Sigmoid colon (tissue), 7 donors: ENCODE data around the gene ZNF518B. TPM values are rescaled to one million over a fixed set of nuclear protein-coding genes. Genes with fewer than 3 reads are reported as not detected.
A peak's percentile ranks its signal among the peaks of the same experiment; 100 is the strongest.

Source experiments
- DNase-seq: peaks from one replicate; pipeline ENCODE4 v3.0.0-alpha.2; 2019
- H3K27ac ChIP-seq, 4 donors: fragments of 200-600 bp; sonication (generic); one replicate each; pipeline ENCODE4 v1.5.1; 2016 to 2019; ENCODE audit warnings: mild to moderate bottlenecking in 1 of 4
- H3K27me3 ChIP-seq, 3 donors: fragments of 200-600 bp; sonication (generic); one replicate each; pipeline ENCODE4 v1.5.1; 2019; ENCODE audit warnings: mild to moderate bottlenecking in 1 of 3
- H3K36me3 ChIP-seq, 4 donors: fragments of 200-600 bp; sonication (generic); one replicate each; pipeline ENCODE4 v1.5.1; 2016 to 2019
- H3K4me1 ChIP-seq, 4 donors: fragments of 200-600 bp; sonication (generic); one replicate each; pipeline ENCODE4 v1.5.1; 2017 to 2019
- H3K4me3 ChIP-seq, 4 donors: fragments of 200-600 bp; sonication (generic); one replicate each; pipeline ENCODE4 v1.5.1; 2017 to 2019; ENCODE audit warnings: mild to moderate bottlenecking in 2 of 4, moderate library complexity in 1 of 4
- H3K9me3 ChIP-seq, 4 donors: fragments of 200-600 bp in 3 of 4; sonication (generic) in 3 of 4; one replicate each; pipeline versions ENCODE4 v1.5.1 to v1.6.1; 2013 to 2019
- EP300 ChIP-seq, 4 donors: sonication (generic); formaldehyde crosslinking; IDR thresholded peaks; one replicate each; pipeline ENCODE4 v1.6.1; 2017; ENCODE audit warnings: antibody characterized with exemption in 4 of 4
- POLR2A ChIP-seq, 2 donors: fragments of 450-650 bp; IDR thresholded peaks; one replicate each; pipeline ENCODE4 v1.6.1; 2016; ENCODE audit warnings: antibody characterized with exemption in 2 of 2, mild to moderate bottlenecking in 2 of 2, moderate library complexity in 2 of 2
- WGBS, 2 donors: extraction: QIAGEN DNeasy Blood & Tissue Kit; methylation state at CpG; one replicate each; pipeline ENCODE4 v1.1.7; 2013; 5-methylcytosine and 5-hydroxymethylcytosine counted together
- intact Hi-C: fragments of 100-400 bp; cut with DNase I; formaldehyde crosslinking; loops from one replicate; pipeline ENCODE4 v1.15.1; 2023
- polyA plus RNA-seq, 3 donors: library from polyadenylated mRNA; stranded (reverse); fragments of 200-250 nt; gene quantifications; one replicate each; pipeline ENCODE4 v1.2.3, GENCODE V29; 2013
- total RNA-seq, 4 donors: library from RNA; depleted of rRNA; stranded (reverse); fragments of >200 nt; gene quantifications; one replicate each; pipeline ENCODE4 v1.1.0, GENCODE V29; 2016
- TF ChIP-seq, protein P1 (sequence below), 4 experiments: fragments of 450-650 bp in 3 of 4; fragments of 200-600 bp in 1 of 4; IDR thresholded peaks; one replicate each; pipeline ENCODE4 v1.5.1; 2016 to 2019; ENCODE audit warnings: antibody characterized with exemption in 4 of 4, mild to moderate bottlenecking in 3 of 4, moderate library complexity in 2 of 4
- donor health status: healthy with polysubstance abuse.
- donor health status: Bipolar disorder and iron deficiency.
- donor health status: healthy.

Gene ZNF518B
- total and polyA plus RNA-seq, 7 donors: 4.6 to 46.0 (median 20.0) TPM

DNA sequence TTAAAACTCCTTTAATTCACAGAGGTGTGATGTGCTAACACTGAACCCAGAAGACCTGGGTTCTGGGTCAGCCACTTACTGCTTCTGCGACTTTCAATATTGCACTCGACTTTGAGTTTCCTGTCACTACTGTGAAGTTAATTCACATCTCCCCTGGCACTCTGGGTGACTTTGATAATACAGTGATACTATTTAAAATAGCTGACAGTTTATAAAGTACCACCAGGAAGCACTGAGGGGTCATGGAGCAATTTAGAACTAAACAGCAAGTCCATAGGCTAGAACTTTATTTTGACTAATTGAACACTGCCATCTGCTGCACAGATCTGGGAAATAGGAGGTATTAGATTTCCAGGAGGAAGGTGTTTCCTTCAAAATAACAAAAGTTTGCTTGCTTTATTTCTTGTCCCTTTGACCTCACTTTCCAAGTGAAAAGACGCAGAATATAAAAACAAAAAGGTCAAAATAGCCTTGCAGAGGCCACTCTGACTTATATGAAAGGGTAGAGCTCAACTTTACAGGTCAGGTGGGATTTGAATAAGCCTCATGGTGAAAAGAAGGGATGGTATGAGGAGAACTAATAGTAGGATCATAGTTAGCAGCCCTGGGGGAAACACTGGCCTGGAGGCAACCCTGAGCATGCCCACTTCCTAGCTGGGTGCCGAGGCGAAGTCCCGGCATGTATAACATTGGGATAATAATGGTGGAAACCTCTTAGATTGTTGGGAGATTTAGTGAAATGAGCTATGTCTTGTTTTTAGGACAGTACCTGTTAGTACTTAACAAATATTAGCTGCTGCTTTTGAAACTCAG is 53.4 kb downstream of the ZNF518B start:
- Histone ChIP-seq H3K27me3 (no peaks in the 10 kb centered on the region), H3K27ac (no peak overlapping the region), H3K36me3 (no peaks in the 10 kb centered on the region), H3K4me3 (no peak overlapping the region), H3K4me1 (no peaks in the 10 kb centered on the region), H3K9me3 (no peaks in the 10 kb centered on the region)
- TF ChIP-seq POLR2A (IDR thresholded peaks at IDR 0.05): no peak
- TF ChIP-seq, protein P1, sequence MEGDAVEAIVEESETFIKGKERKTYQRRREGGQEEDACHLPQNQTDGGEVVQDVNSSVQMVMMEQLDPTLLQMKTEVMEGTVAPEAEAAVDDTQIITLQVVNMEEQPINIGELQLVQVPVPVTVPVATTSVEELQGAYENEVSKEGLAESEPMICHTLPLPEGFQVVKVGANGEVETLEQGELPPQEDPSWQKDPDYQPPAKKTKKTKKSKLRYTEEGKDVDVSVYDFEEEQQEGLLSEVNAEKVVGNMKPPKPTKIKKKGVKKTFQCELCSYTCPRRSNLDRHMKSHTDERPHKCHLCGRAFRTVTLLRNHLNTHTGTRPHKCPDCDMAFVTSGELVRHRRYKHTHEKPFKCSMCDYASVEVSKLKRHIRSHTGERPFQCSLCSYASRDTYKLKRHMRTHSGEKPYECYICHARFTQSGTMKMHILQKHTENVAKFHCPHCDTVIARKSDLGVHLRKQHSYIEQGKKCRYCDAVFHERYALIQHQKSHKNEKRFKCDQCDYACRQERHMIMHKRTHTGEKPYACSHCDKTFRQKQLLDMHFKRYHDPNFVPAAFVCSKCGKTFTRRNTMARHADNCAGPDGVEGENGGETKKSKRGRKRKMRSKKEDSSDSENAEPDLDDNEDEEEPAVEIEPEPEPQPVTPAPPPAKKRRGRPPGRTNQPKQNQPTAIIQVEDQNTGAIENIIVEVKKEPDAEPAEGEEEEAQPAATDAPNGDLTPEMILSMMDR (IDR thresholded peaks at IDR 0.05): peak; percentile 34 to 68 (median 57)
- TF ChIP-seq EP300 (IDR thresholded peaks at IDR 0.05): no peak
- intact Hi-C loops: loop anchor here (1.0 to 5.0 kb wide), 3 partner anchors 247 to 642 kb away; no protein-coding TSS in a partner anchor
- WGBS, 2 donors: 71 to 77% methylated on average over 6 of the region's 6 CpGs
- no peak for DNase-seq

DNA sequence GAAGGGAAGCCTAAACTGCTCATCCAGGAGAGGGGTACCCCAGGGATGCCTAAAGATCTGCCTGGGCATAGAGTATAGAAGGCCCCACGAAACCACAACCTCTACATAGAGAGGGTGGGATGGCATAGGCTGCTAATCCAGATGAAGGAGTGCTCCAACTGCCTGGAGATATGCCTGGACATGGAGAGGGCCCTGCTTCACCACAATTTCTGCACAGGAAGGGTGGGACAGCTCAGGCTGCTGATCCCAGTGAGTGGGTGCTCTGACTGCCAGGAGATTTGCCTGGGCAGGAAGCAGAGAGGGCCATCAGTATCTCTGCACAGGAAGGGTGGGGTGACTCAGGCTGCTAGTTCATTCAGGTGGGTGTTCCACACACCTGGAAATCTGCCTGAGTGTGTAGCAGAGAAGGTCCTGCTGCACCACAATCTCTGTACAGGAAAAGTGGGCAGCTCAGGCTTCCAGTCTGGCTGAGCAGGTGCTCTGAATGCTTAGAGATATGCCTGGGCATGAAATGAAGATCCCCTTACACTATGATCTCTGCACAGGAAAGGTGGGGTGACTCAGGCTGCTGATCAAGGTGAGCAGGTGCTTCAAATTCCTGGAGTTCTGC is 61.1 kb downstream of the ZNF518B start:
- TF ChIP-seq, protein P1 (IDR thresholded peaks at IDR 0.05): no peak
- WGBS, 2 donors: 84 to 92% methylated on average over 1 of the region's 1 CpG

More for the DNA sequence above, 61.1 kb downstream of the ZNF518B start:
- Histone ChIP-seq H3K27me3 (no peaks in the 10 kb centered on the region), H3K36me3 (no peaks in the 10 kb centered on the region), H3K27ac (no peak overlapping the region), H3K9me3 (peaks cover 0 to 6% (median 0%) of the 10 kb centered on the region in 4 donors), H3K4me3 (no peak overlapping the region), H3K4me1 (no peaks in the 10 kb centered on the region)
- intact Hi-C loops: no loop called here
- no peak for DNase-seq

Other genes with a start within 250 kb of the ZNF518B start
- gene CLNK, start 227.3 kb upstream of the ZNF518B start, total RNA-seq: not detected
- gene CLNK, start 227.3 kb upstream of the ZNF518B start, polyA plus RNA-seq: under 1 TPM in 1 of 3 donors, not detected in 2; 0.44 TPM